ENCODE results near the gene ABI3BP.

The ABI3BP gene

GRCh38 chr3:100761951-100762350 is 231.3 kb downstream of the ABI3BP start:
- no peak for DNase-seq (ENCODE audit: low read depth)
- no peak for TF ChIP-seq CTCF (IDR thresholded peaks at IDR 0.05; ENCODE audit: control insufficient read depth, extremely low read depth, insufficient read depth)

GRCh38 chr3:100761211-100761942 is 231.8 kb downstream of the ABI3BP start:
- no peak for DNase-seq (ENCODE audit: low read depth)
- TF ChIP-seq CTCF (IDR thresholded peaks at IDR 0.05; ENCODE audit: control insufficient read depth, extremely low read depth, insufficient read depth) = no peak
- no peak overlapping the region for H3K4me3 ChIP-seq (ENCODE audit: low read depth, low read length)

More at GRCh38 chr3:100761951-100762350, 231.3 kb downstream of the ABI3BP start:
- H3K4me3 ChIP-seq (ENCODE audit: low read depth, low read length) = no peak overlapping the region

- no peak for TF ChIP-seq CTCF (IDR thresholded peaks at IDR 0.05; ENCODE audit: control insufficient read depth, extremely low read depth, insufficient read depth)
- H3K4me3 ChIP-seq (ENCODE audit: low read depth, low read length) = no peak overlapping the region
- no peak for DNase-seq (ENCODE audit: low read depth)
Observed at GRCh38 chr3:100760377-100760776, 232.8 kb downstream of the ABI3BP start.

GRCh38 chr3:100759950-100760349 is 233.3 kb downstream of the ABI3BP start:
- DNase-seq (ENCODE audit: low read depth) = no peak
- TF ChIP-seq CTCF (IDR thresholded peaks at IDR 0.05; ENCODE audit: control insufficient read depth, extremely low read depth, insufficient read depth) = no peak
- no peak overlapping the region for H3K4me3 ChIP-seq (ENCODE audit: low read depth, low read length)

- no peak for TF ChIP-seq CTCF (IDR thresholded peaks at IDR 0.05; ENCODE audit: control insufficient read depth, extremely low read depth, insufficient read depth)
- H3K4me3 ChIP-seq (ENCODE audit: low read depth, low read length) = no peak overlapping the region
- DNase-seq (ENCODE audit: low read depth) = no peak
Observed at GRCh38 chr3:100759159-100759558, 234.1 kb downstream of the ABI3BP start.

GRCh38 chr3:100756441-100756840 is 236.8 kb downstream of the ABI3BP start:
- no peak for TF ChIP-seq CTCF (IDR thresholded peaks at IDR 0.05; ENCODE audit: control insufficient read depth, extremely low read depth, insufficient read depth)
- no peak overlapping the region for H3K4me3 ChIP-seq (ENCODE audit: low read depth, low read length)
- DNase-seq (ENCODE audit: low read depth) = no peak
